ENCODE data around the gene RXFP4. TPM values are rescaled to one million over a fixed set of nuclear protein-coding genes. Genes with fewer than 3 reads are reported as not detected.

The RXFP4 gene
- total RNA-seq, 2 experiments from 2014 or later = 0.34 TPM; not detected in 1

- peaks cover 89% of the 10 kb centered on the region for H3K36me3 ChIP-seq (ENCODE audit: insufficient read depth, low read length)
- H3K9me2 ChIP-seq (ENCODE audit: insufficient read depth, low read length) = no peaks in the 10 kb centered on the region
- H3K79me2 ChIP-seq (ENCODE audit: insufficient read depth, low read depth, low read length) = no peaks in the 10 kb centered on the region; the same call in 1 of the 2 replicates
- no peak overlapping the region for H3K4me3 ChIP-seq (ENCODE audit: low read depth, low read length, poor library complexity, severe bottlenecking)
- intact Hi-C loops (cut with micrococcal nuclease; ENCODE audit: unreplicated experiment) = no loop called here
- H4K20me1 ChIP-seq (ENCODE audit: insufficient read depth, low read length) = no peaks in the 10 kb centered on the region
- ChIA-PET CTCF (ENCODE audit: unreplicated experiment) (no interaction called here), POLR2A (interaction anchor here (0.6 to 1.8 kb wide), 2 partner anchors 15 to 58 kb away, joined by 4 to 9 read pairs; no protein-coding TSS in a partner anchor)
- TF ChIP-seq CTCF (conservative IDR thresholded peaks at IDR 0.05; ENCODE audit: low read length) (no peak), EZH2phosphoT487 (IDR thresholded peaks at IDR 0.05; ENCODE audit: borderline replicate concordance, low read depth, low read length) (no peak)
- DNase-seq (ENCODE audit: low spot score) = no peak
- no peak overlapping the region for H3K4me2 ChIP-seq (ENCODE audit: low read length)
- no peak overlapping the region for H3K27ac ChIP-seq (ENCODE audit: low read depth, low read length, poor library complexity, severe bottlenecking)
- no peak overlapping the region for H2AFZ ChIP-seq (ENCODE audit: low read length)
- no peaks in the 10 kb centered on the region for H3K9me3 ChIP-seq (ENCODE audit: low read length)
- peaks cover 42% of the 10 kb centered on the region for H3K4me1 ChIP-seq (ENCODE audit: insufficient read depth, low read length, poor library complexity, severe bottlenecking)
- no TSS peak for BruUV-seq (replicated peaks)
Measured at GRCh38 chr1:155961937-155962336, 20.5 kb downstream of the RXFP4 start.

DNA sequence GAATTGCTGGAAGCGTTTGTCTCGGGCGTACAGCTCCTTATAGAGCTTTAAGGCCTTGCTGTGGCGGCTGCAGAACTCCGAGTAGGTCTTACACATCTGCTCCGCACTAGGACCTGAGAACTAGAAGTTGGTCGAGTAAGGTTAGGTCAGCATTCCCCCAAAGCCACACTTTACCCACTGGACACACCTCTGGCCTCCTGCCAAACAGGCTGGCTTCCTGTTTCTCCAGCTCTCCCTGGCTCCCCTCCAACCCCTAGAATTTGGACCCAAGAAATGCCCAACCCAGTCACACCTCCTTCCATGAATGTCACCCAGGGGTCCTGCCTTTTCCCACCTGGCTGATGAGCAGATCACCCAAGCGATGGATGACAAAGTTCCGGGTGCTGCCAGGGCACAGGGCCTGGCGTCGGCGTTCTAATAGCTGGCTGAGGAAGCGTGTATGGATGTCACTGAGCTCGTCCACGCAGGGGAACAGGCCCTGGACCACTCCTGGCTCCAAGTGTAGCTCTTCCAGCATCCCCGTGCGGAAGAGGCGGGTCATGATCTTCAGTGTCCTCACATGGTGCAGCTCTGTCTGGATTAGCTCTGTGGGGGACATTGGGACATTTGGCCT is 21.3 kb downstream of the RXFP4 start:
- peaks cover 89% of the 10 kb centered on the region for H3K36me3 ChIP-seq (ENCODE audit: insufficient read depth, low read length)

More for the DNA sequence above, 21.3 kb downstream of the RXFP4 start:
- intact Hi-C loops (cut with micrococcal nuclease; ENCODE audit: unreplicated experiment) = no loop called here
- TF ChIP-seq CTCF (conservative IDR thresholded peaks at IDR 0.05; ENCODE audit: low read length) = no peak
- TF ChIP-seq EZH2phosphoT487 (IDR thresholded peaks at IDR 0.05; ENCODE audit: borderline replicate concordance, low read depth, low read length) = no peak
- H4K20me1 ChIP-seq (ENCODE audit: insufficient read depth, low read length) = no peaks in the 10 kb centered on the region
- CTCF ChIA-PET (ENCODE audit: unreplicated experiment) = no interaction called here
- no peak overlapping the region for H3K27ac ChIP-seq (ENCODE audit: low read depth, low read length, poor library complexity, severe bottlenecking)
- no peaks in the 10 kb centered on the region for H3K9me3 ChIP-seq (ENCODE audit: low read length)
- no TSS peak for BruUV-seq (replicated peaks)
- POLR2A ChIA-PET = interaction anchor here (0.7 to 1.8 kb wide), 2 partner anchors 11 to 14 kb away, joined by 4 to 9 read pairs; no protein-coding TSS in a partner anchor
- H3K79me2 ChIP-seq (ENCODE audit: insufficient read depth, low read depth, low read length) = peaks cover 5% of the 10 kb centered on the region; the same call in 1 of the 2 replicates
- H3K4me3 ChIP-seq (ENCODE audit: low read depth, low read length, poor library complexity, severe bottlenecking) = no peak overlapping the region
- peaks cover 42% of the 10 kb centered on the region for H3K4me1 ChIP-seq (ENCODE audit: insufficient read depth, low read length, poor library complexity, severe bottlenecking)
- DNase-seq (ENCODE audit: low spot score) = no peak
- no peak overlapping the region for H2AFZ ChIP-seq (ENCODE audit: low read length)
- H3K4me2 ChIP-seq (ENCODE audit: low read length) = no peak overlapping the region
- H3K9me2 ChIP-seq (ENCODE audit: insufficient read depth, low read length) = no peaks in the 10 kb centered on the region

All from OCI-LY7 (cell line).